Measurements from ENCODE around the gene POLE. TPM values are rescaled to one million over a fixed set of nuclear protein-coding genes. Genes with fewer than 3 reads are reported as not detected.
A peak's percentile ranks its signal among the peaks of the same experiment; 100 is the strongest.
"Not testable (repeated sequence)": the region's sequence is repeated elsewhere in the genome, so short reads cannot be mapped to it uniquely, and the experiment has no call there.

Gene POLE
- total RNA-seq, 1 donor from 2014 or later, result 10.3 TPM

DNA sequence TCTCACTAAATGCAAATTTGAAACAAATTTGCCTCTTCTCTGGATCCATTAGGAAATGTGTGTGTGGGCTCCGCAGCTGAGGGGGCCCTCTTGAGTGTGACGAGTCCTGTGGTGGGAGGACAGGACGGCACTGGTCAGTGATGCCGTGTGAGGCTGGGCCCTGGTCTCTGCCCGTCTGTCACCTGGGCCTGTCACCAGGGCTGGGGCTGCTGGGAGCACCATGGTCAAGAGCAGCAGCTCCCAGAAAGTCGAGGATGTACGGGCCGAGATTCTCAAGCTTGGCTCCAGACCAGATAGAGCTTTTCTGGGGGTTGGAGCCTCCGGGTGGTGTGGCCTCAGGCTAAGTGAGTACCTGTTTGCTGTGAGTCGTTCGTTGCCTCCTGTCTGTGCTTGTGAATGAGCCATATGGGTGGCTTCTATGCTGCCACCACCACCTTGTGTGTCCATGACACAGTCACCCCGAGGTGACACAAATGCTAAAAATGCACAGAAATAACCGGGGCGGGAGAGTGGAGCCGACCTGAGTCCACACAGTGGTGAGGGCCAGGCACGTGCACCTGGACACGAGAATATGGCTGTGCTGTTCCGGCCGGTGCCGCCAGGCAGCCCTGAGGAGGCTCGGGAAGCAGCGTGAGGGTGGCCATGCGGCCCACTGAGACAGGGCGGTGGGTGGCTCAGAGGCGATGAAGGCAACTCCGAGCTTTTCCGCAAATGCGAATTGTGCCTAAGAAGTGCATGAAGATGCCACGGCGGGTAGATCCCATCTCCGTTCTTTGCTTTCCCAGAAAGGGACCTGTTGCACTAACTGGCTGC is 32.2 kb upstream of the POLE start:
- DNase-seq (peak; percentile 35), ATAC-seq (ENCODE audit: poor library complexity) (no peak)
- intact Hi-C loops (cut with DNase I), result no loop called here

DNA sequence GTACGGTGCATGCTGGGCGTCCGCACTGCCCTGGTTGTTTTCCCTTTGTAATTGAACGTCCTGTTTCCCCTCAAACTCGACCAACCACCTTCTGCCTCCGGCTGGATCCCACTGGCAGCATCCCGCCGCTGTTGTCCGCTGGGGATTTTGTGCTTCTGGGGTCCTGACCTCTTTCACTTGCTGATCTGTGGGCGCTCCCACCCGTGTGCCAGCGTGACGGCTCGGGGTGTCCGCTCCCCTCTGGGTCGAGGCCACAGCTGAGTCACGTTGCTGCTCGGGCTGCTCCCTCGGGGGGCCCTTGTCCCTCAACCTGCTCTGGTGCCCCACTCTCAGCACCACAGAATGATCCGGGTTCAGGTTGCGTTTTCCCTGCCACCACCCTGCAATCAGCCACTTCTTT is 31.5 kb upstream of the POLE start:
- intact Hi-C loops (cut with DNase I), result no loop called here
- ATAC-seq (ENCODE audit: poor library complexity), result no peak
- peak; percentile 30 for DNase-seq

DNA sequence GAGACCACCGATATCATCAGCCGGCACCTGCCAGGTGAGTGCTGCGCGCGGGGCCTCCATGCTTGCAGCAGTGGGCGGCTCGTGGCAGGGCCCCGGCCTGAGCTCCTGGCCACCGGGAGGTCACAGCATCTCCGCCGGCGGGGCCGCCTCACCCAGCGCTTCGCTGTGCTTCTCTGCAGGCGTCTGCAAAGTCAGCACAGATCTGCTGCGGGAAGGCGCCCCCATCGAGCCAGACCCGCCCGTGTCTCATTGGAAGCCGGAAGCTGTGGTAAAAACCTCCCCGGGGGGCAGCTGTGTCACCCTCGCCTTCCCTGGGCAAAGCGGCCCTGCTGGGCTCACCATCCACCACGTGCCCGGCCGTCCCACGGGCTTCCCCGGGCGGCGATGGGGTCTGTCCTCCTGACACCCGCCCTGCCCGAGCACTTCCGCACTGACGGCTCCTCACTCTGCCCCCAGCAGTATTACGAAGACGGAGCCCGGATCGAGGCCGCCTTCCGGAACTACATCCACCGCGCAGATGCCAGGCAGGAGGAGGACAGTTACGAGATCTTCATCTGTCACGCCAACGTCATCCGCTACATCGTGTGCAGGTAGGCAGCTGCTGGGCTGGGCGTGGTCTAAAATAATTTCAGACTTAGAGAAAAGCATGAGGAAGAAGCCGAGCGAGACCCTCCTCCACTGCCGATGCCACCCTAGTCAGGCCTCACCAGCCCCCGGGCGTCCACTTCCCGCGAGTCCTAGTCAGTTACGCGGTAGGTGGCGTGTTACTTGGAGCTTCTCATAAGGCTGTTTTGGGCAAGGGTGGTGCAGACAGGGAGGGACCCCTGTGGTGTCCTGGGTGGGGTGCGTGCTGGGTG is 30.6 kb upstream of the POLE start:
- DNase-seq (peak; percentile 40), ATAC-seq (ENCODE audit: poor library complexity) (no peak)
- intact Hi-C loops (cut with DNase I), result no loop called here

DNA sequence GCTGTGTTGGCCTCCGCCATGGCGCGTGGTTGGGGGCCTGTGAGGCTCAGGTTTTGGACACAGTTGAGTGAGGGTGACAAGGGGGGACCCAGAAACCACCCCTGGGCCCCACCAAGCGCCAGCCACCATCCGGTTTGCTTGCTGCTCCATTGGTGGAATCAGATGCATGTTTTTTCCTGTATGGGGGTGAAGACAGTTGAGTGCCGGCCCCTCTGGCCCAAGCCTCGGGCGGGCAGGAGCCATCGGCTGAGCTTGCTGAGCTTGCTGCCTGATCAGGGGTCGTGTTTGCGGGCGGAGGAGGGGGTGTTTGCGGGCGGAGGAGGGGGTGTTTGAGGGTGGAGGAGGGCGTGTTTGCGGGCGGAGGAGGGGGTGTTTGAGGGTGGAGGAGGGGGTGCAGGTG is 29.9 kb upstream of the POLE start:
- ATAC-seq (ENCODE audit: poor library complexity) (no peak), DNase-seq (peak; percentile 36)
- intact Hi-C loops (cut with DNase I), result no loop called here

DNA sequence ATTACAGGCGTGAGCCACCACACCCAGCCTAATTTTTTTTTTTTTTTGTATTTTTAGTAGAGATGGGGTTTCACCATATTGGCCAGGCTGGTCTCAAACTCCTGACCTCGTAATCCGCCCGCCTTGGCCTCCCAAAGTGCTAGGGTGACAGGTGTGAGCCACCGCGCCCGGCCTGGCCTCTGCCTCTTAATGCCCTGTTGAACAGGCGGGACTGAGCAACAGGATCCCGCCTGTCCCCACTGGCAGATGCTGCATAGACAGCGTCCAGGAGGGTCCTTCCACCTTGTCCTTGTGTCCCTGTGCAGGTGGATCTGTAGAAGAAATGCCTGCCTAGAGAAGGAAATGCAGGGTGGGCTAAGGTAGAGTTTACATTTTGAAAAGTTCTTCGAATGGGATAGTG is 29.2 kb upstream of the POLE start:
- ATAC-seq (ENCODE audit: poor library complexity) (no peak), DNase-seq (peak; percentile 17)
- intact Hi-C loops (cut with DNase I), result no loop called here

- no peak for ATAC-seq (ENCODE audit: poor library complexity)
- intact Hi-C loops (cut with DNase I), result no loop called here
- DNase-seq, result peak; percentile 8
Observed at GRCh38 chr12:132715874-132716273, 28.7 kb upstream of the POLE start.

DNA sequence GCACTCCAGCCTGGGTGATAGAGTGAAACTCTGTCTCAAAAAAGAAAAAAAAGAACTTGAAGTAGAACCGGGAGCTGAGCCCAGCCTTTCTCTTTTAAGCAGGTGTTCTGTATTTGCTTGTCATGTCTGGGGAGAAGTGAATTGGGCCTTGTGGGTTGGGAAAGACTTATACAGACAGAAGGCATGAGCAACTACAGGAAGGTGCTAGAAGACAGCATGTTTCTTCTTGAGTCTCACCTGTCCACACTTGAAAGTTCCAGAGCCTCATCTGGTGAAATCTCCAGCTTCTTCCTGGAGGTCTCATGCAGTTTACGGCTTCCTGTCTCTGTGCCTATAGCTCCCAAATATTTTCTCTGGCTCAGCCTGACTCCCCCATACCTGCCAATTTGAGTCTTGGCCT is 26.0 kb upstream of the POLE start:
- DNase-seq (no peak), ATAC-seq (ENCODE audit: poor library complexity) (no peak)
- intact Hi-C loops (cut with DNase I), result no loop called here

- intact Hi-C loops (cut with DNase I), result no loop called here
Observed at GRCh38 chr12:132711080-132711843, 24.1 kb upstream of the POLE start.

DNA sequence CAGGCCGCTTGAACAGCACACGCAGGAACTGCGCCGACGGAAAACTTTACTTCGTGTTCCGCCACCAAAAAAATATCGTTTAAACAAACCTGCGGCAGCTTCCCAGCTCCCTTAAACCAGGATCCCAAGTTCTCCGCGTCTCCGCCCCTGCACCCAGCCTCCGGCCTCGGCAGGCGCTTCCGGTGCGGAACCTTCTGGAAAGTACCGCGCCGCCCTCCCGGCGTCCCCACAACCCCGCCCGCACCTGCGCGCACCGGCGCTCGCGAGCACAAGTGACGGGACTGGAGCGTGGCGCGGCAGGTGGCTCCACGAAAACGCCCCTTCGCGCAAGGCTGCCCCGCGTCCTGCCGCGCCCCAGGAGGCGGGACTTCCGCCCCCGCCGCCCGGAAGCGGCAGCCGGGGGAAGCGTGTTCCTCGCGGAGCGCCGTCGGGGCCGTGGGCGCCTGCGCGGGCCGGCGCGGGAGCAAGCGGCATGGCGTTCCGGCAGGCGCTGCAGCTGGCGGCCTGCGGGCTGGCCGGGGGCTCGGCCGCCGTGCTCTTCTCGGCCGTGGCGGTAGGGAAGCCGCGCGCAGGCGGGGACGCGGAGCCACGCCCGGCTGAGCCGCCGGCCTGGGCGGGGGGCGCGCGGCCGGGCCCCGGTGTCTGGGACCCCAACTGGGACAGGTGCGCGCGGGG is 23.4 kb upstream of the POLE start, which contains the start of gene PGAM5:
TSS of gene PGAM5 (plus strand) at position 438 of the 675 bp plus-strand sequence. CDS start at position 473, 35 bp downstream.
- DNase-seq (peak; percentile 88), ATAC-seq (ENCODE audit: poor library complexity) (peak; percentile 97)
- intact Hi-C loops (cut with DNase I), result no loop called here

More at GRCh38 chr12:132711080-132711843, 24.1 kb upstream of the POLE start:
- DNase-seq (no peak), ATAC-seq (ENCODE audit: poor library complexity) (no peak)

DNA sequence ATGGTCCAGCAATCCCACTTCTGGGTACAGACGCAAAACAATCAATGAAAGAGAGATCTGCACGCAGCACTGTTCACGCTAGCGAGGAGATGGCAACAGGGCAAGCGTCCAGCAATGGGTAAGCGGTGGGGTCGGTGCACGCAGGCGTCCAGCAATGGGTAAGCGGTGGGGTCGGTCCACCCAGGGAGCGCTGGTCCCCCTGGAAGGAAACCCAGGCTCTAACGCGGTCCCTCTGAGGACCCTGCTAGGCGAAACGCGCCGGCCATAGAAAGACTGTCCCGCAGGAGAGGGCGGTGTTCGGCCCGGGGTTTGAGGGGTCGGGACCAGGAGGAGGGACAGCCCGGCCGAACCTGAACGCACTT is 22.9 kb upstream of the POLE start:
- intact Hi-C loops (cut with DNase I), result no loop called here
- ATAC-seq (ENCODE audit: poor library complexity) (peak; percentile 39), DNase-seq (no peak)

- intact Hi-C loops (cut with DNase I), result no loop called here
Observed at GRCh38 chr12:132708150-132708549, 21.0 kb upstream of the POLE start.

DNA sequence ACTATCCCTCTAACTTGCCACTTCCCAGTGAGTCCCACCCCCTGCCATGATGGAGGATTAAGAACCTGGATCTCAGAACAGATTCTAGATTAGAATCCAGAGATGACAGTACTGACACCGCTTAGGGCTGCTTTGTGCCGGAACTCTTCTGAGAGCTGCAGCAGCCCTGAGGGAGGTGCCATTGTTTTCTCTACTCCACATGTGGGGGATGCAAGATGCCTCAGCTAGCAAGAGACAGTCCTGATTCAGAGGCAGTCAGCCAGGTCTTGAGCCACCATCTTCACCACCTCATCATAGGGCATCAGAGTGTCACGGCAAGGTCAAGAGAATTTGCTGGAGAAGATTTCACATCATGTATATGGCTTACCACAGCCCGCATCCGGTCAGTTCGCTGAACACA is 20.1 kb upstream of the POLE start:
- DNase-seq, result no peak
- intact Hi-C loops (cut with DNase I), result no loop called here
- no peak for ATAC-seq (ENCODE audit: poor library complexity)

More at GRCh38 chr12:132708150-132708549, 21.0 kb upstream of the POLE start:
- no peak for ATAC-seq (ENCODE audit: poor library complexity)
- no peak for DNase-seq

GRCh38 chr12:132703641-132704040 is 16.5 kb upstream of the POLE start:
- ATAC-seq (ENCODE audit: poor library complexity) (no peak), DNase-seq (no peak)
- intact Hi-C loops (cut with DNase I), result no loop called here

GRCh38 chr12:132702640-132703039 is 15.5 kb upstream of the POLE start:
- ATAC-seq (ENCODE audit: poor library complexity) (no peak), DNase-seq (no peak)
- intact Hi-C loops (cut with DNase I), result no loop called here

DNA sequence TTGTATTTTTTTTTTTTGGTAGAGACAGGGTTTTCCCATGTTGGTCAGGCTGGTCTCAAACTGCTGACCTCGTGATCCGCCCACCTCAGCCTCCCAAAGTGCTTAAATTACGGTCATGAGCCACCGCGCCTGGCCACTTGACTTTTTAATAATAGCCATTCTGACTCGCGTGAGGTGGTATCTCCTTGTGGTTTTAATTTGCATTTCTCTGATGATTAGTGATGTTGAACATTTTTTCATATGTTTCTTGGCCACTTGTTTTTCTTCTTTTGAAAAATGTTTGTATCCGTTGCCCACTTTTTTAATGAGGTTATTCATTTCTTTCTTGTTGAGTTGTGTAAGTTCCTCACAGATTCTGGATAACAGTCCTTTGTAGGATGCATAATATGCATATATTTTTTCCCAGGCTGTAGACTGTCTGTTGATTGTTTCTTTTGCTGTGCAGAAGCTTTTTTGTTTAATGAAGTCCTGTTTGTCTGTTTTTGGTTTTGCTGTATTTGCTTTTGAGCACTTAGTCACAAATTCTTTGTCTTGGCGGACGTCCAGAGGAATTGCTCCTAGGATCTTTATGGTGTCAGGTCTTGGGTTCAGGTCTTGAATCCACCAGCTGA is 13.2 kb upstream of the POLE start:
- intact Hi-C loops (cut with DNase I), result no loop called here
- ATAC-seq (ENCODE audit: poor library complexity) (no peak), DNase-seq (no peak)

DNA sequence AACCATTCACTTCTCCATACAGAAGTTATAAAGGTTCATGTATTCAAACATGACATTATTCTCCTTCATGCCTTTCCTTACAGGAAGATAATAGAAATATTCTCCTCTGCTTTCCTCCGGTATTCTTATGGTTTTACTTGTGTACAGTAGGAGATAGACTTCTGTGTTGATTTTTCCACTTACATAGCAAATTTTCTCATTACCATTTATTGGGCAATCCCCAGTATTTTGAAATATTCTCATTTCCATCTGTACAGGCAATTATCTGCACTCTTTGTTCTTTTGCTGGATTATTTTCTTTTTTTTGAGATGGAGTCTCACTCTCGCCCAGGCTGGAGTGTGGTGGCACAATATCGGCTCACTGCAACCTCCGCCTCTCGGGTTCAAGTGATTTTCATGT is 11.2 kb upstream of the POLE start:
- intact Hi-C loops (cut with DNase I), result no loop called here
- ATAC-seq (ENCODE audit: poor library complexity), result no peak

DNA sequence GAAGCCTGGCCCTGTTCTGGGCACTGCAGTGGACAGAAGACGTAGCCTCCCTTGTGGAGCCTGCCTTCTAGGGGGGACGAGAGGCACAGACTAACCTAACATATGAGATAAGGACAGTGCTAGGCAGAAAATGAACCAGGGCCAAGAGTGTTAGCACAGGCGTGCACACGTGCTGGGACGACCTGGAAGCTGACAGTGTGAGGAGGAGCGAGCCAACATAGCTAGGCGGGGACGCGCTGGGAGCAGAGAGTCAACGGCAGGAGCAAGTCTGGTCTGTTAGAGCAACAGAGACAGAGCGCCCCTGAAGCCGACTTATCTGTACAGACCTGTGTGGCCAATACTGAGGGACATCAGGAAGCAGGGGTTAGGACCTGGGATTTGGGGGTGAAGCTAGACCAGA is 8.3 kb upstream of the POLE start:
- DNase-seq, result peak; percentile 67
- ATAC-seq (ENCODE audit: poor library complexity), result peak; percentile 98
- intact Hi-C loops (cut with DNase I), result no loop called here

More for the DNA sequence above, 11.2 kb upstream of the POLE start:
- DNase-seq, result no peak

- ATAC-seq (ENCODE audit: poor library complexity); intact Hi-C loops (cut with DNase I); DNase-seq: not testable (repeated sequence)
Observed at GRCh38 chr12:132694888-132695287, 7.7 kb upstream of the POLE start.
